Measurements from ENCODE around the gene PLCD1.
"Not testable (repeated sequence)": the region's sequence is repeated elsewhere in the genome, so short reads cannot be mapped to it uniquely, and the experiment has no call there.

The PLCD1 gene

DNA sequence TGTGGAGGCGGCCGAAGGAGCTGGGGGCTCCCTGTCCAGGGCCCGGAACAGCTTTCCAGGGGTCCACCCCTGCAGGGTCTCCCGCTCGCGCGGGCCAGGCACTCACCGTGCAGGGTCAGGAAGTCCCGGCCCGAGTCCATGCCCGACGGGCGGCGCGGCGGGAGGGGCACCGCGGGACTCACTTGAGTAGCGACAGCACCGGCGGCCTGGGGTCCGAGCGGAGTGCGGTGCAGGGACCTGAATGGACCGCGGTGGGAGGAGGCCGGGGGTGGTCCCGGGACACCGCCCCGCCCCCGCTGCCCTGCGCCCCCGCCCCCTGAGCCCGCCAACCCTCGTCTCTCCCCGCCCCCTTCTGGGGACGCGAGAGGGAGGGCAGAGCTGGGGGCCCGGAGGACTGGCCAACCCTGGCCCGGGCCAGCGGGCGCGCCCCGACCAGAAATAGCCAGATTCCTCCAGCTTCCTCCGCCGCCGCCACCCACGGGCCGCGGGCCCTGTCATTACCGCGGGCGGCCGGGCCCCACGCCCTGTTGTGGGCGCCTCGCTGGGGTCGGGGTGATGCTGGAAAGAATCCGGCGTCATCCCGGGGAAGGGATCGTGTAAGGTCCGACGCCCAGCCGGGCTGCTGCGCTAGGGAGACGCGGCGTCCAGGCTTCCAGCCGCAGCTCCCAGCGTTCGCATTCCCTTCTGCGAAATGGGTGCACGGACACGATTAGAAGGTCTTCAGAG lies at the start of gene PLCD1:
TSS of gene PLCD1 (minus strand) at position 243 of the 726 bp plus-strand sequence. CDS start at position 140, 103 bp downstream.
- DNase-seq = peak; percentile 4

DNA sequence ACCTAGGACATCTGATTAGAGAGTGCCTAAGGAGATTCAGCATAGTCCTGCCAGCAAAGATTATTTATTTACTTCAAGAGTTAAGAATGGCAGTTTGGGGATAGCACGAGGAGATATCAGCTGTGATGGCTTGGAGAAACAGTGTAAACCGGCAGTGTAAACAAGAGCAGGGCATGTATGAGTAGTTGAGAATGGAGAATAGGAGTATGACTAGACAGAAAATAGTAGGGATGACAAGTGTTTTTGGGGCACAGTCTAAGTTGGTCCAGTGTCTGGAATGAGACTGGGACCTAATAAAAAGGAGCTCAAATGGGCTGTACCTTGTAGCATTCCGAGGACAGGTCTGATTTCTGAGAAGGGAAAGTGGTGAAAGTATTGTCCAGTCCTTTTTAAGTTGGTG lies 47.6 kb upstream of the PLCD1 start:
- DNase-seq = not testable (repeated sequence)

DNA sequence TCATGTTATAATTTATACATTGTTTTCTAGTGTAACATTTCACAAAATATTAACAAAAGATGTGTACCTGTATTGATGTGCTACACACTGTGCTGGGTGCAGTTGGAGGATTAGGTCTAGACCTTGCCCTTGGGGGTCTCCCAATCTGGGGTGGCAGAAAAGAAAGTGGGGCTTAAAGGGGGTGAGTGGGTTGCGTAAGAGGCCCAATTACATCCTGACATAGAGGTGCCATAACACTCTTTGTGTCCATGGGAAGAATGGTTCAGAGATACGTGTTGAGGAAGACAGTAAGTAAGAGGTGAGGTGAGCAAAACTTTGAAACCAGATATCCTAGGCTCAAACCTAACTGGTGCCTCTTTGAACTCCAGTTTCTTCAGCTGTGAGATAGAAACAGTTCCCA lies 40.6 kb upstream of the PLCD1 start:
- no peak for DNase-seq

DNA sequence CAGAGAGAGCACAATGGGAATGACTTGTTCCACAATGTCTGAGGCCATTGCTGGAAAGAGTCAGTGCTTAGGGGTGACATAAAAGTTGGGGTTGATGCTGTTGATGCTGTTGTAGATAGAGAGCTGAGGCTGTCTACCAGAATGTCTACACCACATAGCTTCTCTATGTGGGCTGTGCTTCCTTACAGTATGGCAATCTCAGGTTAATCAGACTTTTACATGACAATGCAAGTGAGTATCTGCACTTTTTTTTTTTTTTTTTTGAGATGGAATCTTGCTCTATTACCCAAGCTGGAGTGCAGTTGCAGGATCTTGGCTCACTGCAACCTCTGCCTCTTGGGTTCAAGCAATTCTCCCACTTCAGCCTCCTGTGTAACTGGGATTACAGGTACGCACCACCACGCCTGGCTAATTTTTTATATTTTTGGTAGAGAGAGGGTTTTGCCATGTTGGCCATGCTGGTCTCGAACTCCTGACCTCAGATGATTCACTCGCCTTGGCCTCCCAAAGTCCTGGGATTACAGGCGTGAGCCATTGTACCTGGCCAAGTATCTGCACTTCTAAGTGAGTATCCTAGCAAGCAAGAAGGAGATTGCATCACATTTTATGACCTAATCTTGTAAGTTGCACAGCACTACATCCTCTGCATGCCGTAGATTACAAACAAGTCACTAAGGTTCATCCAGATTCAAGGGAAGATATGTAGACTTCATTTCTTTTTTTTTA lies 38.2 kb upstream of the PLCD1 start:
- no peak for DNase-seq

DNA sequence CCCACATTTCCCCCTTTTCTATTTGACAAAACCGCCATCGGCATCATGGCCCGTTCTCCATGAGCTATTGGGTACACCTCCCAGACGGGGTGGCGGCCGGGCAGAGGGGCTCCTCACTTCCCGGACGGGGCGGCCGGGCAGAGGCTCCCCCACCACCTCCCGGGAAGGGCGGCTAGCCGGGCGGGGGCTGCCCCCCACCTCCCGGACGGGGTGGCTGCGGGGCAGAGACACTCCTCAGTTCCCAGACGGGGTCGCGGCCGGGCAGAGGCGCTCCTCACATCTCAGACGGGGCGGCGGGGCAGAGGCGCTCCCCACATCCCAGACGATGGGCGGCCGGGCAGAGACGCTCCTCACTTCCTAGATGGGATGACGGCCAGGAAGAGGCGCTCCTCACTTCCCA lies 35.0 kb upstream of the PLCD1 start:
- not testable (repeated sequence) for DNase-seq

DNA sequence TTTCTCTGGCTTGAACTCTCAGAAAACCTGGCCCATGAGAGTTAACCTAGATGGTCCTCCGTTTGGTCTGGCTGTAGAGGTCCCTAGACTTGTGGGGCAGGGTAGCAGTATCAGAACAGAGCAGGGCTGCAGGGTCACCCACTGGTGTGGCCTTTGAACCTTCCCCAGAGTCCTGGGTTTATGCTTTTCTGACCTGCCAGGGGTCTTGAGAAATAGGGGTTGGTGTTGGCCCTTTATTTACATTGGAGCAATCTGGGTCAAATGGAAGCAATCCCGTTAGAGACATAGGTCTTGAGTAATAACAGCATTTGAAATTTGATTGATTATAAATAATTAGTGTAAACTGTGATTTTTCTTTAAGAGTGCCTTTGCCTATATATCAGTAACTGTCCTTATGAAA lies 33.4 kb upstream of the PLCD1 start:
- no peak for DNase-seq

DNA sequence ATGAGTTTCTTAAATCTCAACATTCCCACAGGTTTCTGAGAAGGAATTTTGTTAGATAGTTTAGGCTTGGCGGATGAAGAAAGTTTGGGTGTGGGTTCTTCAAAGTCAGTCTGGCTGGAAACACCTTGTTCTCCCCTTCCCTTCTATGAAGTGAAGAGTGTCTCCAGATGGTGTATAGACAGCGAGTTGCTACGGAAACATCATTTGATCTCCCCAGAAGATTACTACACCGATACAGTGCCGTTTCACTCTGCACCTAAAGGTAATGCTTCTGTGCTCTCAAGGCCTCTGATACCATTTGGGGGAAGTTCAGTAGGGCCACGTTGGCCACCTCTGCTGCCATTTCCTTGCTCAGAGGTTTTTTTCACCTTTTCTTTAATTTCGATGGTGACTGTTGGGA lies 30.1 kb upstream of the PLCD1 start:
- DNase-seq = no peak

DNA sequence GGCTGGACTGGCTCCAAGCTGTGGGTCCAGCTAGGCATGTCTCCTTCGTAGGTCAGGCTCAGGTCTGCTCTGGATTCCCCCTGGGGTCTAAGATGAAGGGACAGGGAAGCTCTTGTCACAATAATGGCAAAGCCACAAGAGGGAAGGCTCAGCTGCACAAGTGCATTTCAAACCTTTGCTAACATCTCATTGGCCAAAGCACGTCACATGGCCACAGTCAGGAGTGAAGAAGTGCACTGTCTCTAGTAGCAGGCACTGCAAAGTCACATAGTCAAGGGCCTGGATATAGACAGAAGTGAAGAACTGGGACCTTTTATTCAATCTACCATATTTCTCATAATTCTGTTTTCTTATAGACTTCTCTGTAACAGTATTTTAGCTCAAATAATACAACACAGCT lies 29.7 kb upstream of the PLCD1 start:
- DNase-seq = no peak

DNA sequence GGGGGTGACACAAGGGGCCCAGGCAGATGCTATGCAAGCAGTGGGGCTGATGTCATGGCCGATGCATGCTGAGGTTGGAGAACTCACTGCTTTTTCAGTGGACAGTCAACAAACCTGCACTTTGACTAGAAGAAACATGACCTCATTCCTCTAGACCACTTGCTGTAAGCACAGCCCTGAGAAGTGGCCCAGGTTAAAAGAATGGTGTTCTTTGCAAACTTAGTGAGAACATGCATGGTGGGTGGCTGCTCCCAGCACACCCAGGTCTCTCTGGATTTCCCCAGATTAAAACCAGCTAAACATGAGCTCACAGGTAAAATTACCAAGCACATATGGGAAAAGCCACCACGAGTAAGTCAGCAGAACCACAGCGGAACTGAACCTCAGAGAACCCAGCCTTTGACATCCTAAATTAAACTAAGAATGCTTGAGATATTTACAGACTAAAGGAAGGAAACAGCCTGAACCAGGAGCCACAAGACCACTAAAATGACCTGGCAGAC lies 25.1 kb upstream of the PLCD1 start:
- no peak for DNase-seq

DNA sequence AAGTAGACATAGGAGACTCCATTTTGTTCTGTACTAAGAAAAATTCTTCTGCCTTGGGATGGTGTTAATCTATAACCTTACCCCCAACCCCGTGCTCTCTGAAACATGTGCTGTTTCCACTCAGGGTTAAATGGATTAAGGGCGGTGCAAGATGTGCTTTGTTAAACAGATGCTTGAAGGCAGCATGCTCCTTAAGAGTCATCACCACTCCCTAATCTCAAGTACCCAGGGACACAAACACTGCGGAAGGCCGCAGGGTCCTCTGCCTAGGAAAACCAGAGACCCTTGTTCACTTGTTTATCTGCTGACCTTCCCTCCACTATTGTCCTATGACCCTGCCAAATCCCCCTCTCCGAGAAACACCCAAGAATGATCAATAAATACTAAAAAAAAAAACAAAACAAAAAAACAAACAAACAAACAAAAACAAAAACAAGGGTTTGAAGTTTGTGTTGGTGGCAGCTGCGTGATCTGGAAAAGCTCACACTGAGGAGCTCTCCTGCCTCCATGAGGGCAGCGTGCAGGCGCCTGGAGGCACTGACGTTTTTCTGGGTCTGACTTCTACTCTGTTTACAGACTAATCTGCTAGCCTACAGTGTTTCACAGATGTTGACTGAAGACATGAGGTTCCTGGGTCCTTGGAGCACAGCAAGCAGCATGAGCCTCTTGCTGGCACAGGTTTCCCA lies 24.5 kb upstream of the PLCD1 start:
- not testable (repeated sequence) for DNase-seq

DNA sequence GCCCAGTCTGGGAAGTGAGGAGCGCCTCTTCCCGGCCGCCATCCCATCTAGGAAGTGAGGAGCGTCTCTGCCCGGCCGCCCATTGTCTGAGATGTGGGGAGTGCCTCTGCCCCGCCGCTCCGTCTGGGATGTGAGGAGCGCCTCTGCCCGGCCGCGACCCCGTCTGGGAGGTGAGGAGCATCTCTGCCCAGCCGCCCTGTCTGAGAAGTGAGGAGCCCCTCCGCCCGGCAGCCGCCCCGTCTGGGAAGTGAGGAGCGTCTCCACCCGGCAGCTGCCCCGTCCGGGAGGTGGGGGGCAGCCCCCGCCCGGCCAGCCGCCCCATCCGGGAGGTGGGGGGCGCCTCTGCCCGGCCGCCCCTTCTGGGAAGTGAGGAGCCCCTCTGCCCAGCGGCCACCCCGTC lies 23.8 kb upstream of the PLCD1 start:
- DNase-seq = not testable (repeated sequence)

DNA sequence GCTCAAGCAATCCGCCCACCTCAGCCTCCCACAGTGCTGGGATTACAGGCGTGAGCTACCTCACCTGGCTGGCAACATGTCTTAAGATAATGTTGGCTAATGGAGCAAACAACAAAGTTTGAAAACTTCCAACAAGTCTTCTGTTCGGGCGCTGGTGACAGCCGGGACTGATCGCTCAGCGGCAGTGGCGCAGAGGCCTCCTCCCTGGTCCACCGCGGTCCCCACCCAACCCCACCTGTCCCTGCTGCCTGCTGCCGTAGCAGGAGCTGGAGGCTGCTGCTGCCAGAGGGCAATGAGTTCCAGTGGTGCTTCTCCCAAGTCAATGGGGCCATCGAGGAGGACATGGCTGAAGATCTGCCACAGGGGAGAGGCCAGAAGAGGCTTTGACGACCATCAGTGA lies 21.7 kb upstream of the PLCD1 start:
- DNase-seq = no peak

DNA sequence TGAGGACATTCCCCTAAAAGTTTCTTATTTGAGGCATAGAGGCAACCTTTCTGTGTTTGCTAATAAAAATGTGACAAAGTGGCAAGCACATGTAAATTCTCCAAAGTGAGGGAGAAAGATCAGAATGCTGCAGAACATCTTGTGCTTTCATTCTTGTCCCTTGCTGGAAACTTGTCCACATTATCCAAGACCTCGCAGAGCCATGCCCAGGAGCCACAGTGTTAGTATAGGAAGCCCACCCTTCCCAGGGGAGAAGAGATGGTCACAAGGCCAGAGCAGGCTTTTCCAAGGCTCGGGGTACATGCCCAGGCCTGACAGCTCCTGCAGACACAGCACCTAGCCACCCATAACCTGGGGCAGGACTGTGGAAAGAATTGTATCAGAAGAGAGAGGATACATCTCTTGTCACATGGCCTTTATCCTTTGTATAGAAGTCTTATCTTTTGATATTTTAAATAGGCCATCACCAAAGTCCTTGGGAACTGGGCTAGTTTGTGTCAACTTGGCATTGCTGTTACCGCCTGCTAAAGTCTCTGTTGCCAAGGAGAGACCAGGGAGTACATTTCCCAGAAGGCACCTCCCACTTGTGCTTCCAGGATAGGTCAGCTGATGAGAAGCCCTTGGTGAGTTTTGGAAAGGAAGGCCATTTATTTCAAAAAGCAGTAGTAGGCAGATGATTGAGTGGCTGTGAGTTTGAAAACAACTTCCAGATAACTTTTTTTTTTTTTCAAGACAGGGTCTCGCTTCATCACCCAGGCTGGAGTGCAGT lies 20.1 kb upstream of the PLCD1 start:
- no peak for DNase-seq

DNA sequence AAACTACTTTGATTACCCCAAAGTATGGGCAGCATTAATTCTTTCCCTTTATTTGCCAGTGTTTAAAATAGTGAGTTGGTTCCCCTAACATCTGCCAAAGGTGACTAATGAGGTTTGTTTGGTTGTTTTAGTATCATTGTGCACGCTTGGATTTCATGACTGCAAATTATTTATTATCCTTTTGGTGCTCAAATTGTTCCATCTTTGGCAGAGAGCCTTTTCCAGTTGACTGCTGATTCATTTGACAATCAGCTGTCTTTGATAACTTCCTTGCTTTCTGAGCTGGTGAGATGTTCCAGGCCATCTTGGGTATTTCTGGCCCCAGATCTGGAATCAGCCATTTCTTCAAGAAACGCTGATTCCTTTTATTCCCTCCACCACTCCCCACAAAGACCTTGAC lies 18.5 kb upstream of the PLCD1 start:
- DNase-seq = no peak

DNA sequence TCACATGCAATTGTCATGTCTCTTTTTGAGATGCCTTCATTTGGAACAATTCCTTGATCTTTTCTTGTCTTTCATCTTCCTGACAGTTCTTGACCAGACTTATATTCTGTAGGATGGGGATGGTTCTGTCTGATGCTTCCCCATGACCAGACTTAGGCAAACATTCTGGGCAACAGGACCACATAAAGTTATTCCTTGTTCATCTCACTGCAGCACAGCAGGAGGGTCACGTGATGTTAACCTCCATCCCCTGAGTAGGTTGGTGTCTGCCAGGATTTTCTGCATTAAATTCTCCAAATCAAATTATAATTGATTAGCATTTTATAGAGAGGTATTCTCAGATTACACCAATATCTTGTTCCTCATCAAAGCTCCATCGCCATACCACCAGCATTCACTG lies 17.4 kb upstream of the PLCD1 start:
- DNase-seq = no peak

DNA sequence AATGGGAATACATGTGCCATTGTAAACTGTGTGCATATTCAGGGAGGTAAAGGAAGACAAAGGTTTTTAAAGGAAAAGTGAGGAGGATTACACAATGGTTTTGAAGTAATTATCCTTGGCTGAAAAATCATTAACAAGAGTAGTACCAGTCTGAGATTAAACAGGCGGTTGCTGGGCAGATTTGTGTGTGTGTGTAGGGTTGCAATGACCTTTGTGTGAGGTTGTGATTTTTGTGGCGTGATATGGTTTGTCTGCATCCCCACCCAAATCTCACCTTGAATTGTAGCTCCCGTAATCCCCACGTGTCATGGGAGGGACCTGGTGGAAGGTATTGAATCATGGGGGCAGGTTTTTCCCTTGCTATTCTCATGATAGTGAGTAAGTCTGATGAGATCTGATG lies 16.6 kb upstream of the PLCD1 start:
- no peak for DNase-seq

DNA sequence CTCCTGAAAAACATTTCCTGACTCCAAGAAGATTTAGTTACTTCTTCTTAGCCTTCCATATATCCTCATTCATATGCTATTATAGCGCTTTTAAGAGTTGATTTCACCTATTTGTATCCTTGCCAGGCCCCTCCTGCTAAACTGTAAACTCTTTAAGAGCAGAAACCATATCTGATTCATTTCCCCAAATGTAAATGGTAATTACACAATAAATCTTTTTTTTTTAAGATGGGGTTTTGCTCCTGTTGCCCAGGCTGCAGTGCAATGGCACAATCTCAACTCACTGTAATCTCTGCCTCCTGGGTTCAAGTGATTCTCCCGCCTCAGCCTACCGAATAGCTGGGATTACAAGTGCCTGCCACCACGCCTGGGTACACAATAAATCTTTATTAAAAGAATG lies 14.0 kb upstream of the PLCD1 start:
- no peak for DNase-seq

DNA sequence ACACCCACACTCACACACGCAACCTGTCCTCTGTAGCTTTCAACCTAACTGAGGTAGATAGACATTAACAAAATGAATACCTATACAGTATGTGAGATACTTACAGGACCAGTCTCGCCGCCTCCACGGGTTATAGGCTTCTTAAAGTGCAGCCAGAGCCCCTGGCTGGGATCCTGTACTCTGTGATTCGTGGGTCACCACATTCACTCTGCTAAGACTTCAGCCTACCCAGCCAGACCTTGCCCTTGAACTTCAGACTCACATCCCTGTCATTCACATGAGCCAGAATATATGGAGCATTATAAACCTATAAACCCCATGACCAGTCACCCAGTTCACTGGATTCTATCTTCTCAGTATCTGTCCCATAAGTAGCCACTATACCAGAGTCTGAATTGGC lies 11.0 kb upstream of the PLCD1 start:
- DNase-seq = no peak

DNA sequence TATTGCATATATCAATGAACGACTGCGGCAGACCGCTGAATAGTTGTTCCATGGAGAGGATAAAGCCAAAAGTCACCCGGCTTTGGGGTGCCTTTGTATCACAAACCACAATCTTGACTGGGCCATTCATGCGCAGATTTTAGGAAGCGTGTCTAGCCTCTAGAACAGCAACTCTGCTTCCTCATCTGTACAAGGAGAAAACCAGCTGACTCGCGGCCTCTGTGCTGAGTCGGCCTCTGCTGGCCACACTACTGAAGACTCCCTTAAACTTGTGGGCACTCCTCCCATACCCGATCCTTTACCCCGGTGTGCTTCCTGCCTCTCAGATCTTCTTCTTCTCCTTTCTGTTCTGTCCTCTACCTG lies 10.4 kb upstream of the PLCD1 start:
- no peak for DNase-seq

DNA sequence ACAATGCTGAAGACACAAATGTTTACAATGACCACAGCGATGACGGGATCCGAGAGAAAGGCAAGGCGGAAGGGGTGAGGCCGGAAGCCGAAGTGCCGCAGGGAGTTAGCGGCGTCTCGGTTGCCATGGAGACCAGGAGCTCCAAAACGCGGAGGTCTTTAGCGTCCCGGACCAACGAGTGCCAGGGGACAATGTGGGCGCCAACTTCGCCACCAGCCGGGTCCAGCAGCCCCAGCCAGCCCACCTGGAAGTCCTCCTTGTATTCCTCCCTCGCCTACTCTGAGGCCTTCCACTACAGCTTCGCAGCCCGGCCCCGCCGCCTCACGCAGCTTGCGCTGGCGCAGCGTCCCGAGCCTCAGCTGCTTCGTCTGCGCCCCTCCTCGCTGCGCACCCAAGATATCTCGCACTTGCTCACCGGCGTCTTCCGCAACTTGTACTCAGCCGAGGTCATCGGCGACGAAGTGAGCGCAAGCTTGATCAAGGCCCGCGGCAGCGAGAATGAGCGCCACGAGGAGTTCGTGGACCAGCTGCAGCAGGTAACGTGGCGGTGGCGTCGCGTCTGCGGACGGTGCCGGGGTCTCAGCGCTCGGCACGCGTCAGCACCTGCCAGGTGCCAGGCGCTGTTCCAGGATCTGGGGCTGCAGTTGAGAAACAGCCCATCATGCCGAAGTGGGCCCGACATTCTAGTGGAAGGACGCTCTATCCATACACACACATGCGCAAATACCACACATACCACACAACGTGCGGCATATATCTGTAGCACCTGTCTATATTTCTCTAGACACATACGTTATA lies 9.9 kb upstream of the PLCD1 start, which contains the start of gene DLEC1:
TSS of gene DLEC1 (plus strand) at position 108 of the 798 bp plus-strand sequence. CDS start at position 126, 18 bp downstream.
- peak; percentile 12 for DNase-seq

DNA sequence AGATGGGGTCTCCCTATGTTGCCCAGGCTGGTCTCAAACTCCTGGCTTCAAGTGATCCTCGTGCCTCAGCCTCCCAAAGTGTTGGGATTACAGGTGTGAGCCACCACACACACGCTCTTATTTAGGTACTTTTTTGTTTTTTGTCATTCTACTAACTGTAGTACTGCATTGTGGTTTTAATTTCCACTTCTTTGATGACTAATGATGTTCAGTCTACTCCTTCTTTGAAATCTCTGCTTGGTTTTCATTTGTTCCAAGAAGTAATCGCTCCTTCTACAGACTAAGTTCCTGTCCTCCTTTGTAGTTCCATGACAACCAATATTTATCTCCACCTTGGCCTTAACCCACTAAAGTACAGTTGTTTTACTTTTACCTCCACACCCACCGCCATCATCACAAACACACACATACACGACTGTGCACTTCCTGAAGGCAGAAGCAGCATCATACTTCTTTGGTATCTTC lies 9.0 kb upstream of the PLCD1 start:
- DNase-seq = no peak

DNA sequence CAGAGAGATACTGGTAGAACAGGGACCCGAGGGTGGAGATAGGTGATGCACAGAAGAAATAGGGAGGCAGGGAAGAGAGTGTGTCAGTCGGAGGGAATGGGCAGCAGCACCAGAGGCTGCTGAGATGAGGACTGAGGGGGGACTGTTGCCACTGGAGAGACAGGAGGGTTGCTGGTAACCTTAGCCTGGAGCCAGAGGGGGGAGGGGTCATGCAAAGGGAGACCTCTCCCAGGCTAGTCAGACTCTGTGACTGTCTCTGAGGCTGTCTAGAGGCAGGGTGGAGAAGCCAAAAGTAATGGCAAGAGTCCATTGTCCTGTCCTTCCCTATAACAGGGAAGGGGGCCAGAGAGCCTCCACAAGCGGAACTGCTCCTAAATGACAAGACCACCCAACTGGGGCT lies 7.5 kb upstream of the PLCD1 start:
- no peak for DNase-seq

All from HCEC 1CT (cell line).